Ecto neural progenitor cell (in vitro differentiated cells): ENCODE results near the gene SH3RF2.
"Not testable (repeated sequence)": the region's sequence is repeated elsewhere in the genome, so short reads cannot be mapped to it uniquely, and the experiment has no call there.

Experiments
- DNase-seq: peaks from one replicate; pipeline ENCODE4 v3.0.0-alpha.2; 2018; ENCODE audit warnings: low spot score

Gene SH3RF2

DNA sequence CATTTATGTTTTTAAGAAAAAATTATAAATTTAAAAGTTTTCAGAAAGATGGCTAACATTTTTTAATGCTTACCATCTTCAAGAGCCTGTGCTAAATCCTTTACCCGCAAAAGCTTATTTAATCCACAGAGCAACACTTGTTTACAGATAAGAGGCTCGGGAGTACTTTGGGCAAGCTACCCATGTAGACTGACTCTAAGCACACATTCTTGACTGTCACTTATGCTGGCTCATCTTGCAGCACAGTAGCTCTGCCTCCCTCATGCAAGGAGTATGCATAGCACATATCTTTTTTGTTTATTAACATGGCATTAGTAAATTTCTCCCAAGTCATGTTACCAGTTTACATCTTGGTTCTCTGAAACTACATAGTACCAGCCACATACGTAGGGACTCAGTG lies 14.7 kb downstream of the SH3RF2 start:
- DNase-seq, result no peak

- no peak for DNase-seq
Measured at GRCh38 chr5:145953202-145953601, 16.8 kb downstream of the SH3RF2 start.

DNA sequence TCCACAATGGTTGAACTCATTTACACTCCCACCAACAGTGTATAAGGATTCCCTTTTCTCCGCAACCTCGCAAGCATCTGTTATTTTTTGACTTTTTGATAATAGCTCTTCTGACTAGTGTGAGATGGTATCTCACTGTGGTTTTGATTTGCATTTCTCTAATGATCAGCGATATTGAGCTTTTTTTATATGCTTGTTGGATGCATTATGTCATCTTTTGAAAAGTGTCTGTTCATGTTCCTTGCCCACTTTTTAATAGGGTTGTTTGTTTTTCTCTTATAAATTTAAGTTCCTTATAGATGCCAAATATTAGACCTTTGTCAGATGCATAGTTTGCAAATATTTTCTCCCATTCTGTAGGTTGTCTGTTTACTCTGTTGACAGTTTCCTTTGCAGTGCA lies 17.8 kb downstream of the SH3RF2 start:
- not testable (repeated sequence) for DNase-seq

- DNase-seq, result no peak
Measured at GRCh38 chr5:145957388-145957787, 21.0 kb downstream of the SH3RF2 start.

DNA sequence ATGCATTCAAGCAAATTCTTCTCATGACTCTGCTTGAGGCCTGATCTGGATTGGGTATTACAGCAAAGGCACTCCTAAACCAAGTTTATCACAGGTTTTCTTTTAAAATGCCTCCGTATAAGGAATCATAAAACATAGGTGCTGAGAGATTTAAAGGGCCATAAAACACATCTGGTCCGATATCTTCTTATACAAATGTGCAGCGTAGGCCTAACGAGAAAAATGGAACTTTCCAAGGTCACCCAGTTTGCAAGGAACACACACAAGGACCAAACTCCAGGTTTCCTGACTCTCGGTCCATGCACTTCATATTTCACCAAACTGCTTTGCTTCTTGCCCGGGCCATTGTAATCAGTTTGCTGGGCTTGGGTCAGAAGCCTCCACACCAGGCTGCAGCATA lies 22.1 kb downstream of the SH3RF2 start:
- no peak for DNase-seq

GRCh38 chr5:145960166-145960565 lies 23.8 kb downstream of the SH3RF2 start:
- DNase-seq, result no peak

- DNase-seq, result no peak
Measured at GRCh38 chr5:145960848-145961600, 24.6 kb downstream of the SH3RF2 start.

DNA sequence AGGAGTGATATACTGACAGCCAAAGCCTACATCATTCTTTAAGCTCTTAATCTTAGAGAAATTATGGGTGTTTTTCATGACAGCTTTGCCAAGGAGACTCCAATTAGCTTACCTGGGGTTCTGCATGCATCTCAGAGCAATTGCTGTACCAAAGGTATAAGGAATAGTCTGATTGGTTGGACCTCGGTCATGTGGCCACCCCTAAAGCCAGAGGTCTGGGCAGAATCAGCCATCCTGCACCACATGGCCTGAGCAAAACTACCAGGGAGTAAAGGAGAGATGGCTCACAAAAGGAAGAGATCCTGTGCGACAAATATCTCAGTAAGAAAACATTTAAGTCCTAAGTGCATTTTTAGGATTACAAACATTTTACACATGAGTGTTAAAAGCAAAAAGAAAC lies 25.6 kb downstream of the SH3RF2 start:
- no peak for DNase-seq

- DNase-seq, result not testable (repeated sequence)
Measured at GRCh38 chr5:145964008-145964407, 27.6 kb downstream of the SH3RF2 start.

DNA sequence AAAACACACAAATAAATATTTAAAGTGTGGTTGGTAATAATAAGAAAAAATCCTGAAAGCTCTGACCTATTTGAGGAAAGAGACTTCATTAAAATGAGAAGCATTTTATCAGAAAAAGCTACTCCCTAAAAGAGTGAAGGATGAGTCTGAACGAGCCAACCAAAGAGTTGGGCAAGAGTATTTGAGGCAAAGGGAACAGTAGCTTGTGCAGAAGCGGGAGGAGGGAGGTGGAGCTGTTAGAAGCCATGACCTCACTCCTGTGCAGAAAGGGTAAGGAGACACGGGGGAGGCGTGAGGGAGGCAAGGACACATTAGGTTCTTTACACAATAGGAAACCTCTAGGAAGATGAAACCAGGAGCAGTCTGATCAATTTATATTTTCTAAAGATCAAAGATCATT lies 29.4 kb downstream of the SH3RF2 start:
- no peak for DNase-seq

- no peak for DNase-seq
Measured at GRCh38 chr5:145967296-145967695, 30.9 kb downstream of the SH3RF2 start.

DNA sequence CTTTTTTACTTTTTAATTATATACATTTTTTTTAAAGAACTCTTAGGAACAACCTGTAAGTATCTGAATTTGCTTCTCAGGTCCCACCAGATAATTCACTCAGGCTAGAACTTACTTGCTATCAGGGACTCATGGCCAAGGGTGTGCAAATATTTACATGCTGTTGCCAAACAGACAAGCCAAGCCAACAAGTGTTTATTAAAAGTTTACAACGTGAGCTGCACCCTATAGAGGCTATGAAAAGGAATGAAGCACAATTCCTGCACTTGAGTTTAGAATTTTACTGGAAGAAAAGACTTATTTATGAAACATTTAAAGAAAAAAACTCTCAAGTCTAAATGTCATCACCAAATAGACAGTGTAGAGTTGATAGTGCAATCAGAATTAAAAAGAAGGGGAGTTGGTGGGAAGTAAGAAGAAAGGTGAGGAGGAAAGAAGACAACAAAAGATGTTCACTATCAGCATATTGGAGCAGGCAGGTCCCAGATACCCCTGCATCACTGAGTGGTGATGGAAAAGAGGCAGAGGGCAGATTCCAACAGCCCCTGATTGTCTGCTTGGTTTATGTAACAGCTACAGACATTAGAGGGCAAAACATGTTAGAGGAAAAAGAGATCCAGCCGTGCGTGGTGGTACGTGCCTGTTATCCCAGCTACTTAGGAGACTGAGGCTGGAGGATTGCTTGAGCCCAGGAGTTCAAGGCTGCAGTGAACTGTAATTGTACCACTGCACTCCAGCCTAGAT lies 32.8 kb downstream of the SH3RF2 start:
- DNase-seq, result no peak

DNA sequence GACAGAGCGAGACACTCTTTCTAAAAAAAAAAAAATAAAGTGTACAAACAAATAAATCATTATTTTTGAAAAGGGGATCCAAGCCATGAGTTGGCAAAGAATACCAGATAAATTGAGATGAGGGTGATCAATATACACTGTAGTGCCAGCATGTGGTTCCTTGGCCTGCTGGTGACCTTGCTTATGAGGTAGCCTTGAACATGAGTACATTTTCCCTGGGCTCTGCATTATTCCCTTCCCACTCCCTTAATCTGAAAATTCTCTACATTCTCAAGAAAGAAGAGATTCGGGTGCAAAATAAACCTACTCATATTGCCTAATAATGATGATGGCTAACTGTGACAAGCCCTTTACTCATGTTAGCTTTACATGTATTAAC lies 33.3 kb downstream of the SH3RF2 start:
- no peak for DNase-seq

- DNase-seq, result no peak
Measured at GRCh38 chr5:145971108-145971507, 34.7 kb downstream of the SH3RF2 start.

DNA sequence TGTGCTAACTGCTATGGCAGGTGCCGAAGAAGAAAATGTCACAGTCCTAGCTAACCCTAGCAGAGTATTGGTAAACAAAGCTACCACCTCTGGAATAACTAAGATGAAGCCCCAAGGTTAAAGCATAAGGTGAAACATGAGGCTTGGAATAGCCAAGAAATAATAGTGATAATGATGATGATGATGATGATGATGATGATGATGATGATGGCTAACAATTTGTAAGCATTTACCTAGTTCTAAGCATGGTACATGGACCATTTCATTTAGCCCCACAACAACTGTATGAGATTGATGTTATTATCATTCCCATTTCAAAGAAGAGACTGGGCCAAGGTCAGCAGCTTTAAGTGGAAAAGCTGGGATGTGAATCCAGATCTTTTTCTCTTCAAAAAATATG lies 35.3 kb downstream of the SH3RF2 start:
- no peak for DNase-seq

- DNase-seq, result no peak
Measured at GRCh38 chr5:145975001-145975360, 38.6 kb downstream of the SH3RF2 start.

DNA sequence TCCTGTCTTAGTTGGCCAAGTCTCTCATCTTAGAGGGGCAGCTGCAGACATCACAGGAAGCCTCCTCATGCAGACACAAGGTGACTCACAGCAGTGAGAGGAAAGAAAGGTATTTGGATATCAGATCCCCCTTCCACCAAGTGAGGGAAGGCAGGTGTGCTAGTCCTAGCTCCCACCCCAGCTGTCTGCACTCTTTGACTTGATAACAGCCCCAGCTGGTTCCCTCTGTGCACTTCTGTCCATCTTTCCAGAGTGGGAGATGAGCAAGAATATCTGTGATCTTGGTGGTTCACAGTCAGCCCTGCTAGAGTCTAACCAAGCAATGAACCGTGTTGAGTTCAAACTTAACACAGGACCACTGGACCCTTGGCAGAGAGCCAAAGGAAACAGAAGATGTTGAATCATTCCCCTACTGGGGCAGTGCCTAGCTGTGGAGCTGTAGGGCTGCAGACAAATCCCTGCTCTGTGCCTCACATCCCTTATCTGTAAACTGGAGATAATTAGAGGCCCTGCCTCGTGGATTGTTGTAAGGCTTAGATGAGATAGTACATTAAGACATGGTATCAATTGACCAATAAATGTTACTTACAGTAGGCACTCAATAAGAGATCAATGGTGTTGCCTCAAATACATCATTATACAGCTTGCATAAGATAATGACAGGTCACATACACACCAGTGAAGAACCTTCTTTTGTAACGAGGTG lies 39.1 kb downstream of the SH3RF2 start:
- DNase-seq, result no peak

GRCh38 chr5:145976431-145977155 lies 40.2 kb downstream of the SH3RF2 start:
- no peak for DNase-seq

DNA sequence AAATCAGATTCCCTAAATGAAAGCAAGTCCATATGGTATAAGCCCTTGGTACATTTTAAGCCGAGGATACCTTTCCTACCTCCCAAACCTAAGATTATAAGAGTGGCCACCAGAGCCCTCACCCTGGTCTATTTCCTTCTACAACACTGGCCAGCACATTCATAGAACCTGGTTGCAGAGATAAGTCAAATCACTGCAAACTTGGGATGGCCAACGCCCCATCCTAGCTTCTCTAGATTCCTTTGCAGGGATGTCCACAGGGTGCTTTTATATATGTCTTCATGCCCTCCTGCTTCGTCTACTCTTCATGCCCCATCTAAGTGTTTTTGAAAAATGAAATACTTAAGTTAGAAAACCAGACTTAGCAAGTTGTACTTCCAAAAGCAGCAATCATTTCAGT lies 41.8 kb downstream of the SH3RF2 start:
- DNase-seq, result no peak

DNA sequence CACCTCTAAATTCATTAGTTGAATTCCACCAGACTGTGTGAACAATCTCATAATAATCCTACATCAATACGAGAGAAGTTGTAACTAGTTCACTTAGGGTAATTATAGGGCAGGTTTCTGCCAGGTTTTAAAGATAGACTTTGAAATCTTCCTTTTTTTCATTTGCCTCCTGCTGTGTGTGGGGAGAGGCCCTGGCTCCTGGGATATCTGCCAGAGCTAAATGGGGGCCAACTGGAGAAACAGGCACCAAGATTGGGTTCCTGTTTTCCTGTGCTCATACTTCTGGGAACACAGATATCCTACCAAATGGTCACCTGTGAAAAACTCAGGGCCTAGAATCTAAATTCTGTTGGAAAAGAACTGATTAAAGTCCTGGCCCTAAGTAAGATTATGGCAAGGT lies 42.3 kb downstream of the SH3RF2 start:
- DNase-seq, result no peak

- no peak for DNase-seq
Measured at GRCh38 chr5:145979270-145980223, 43.2 kb downstream of the SH3RF2 start.
